HepG2 (cell line): ENCODE data around the gene C1orf185. TPM values are rescaled to one million over a fixed set of nuclear protein-coding genes. Genes with fewer than 3 reads are reported as not detected.

Source experiments
- ATAC-seq: fragments of 200-7000 bp; cut with Tn5 transposase; 3 replicates; pipeline ENCODE4 v1.9.1; 2020; ENCODE audit warnings: mild to moderate bottlenecking, moderate library complexity
- BruUV-seq: library from RNA; stranded (reverse); fragments of 400-500 nt; replicated peaks from 2 replicates; lab custom pipeline; 2021; lab: Mats Ljungman, UMichigan
- CTCF ChIA-PET: fragments of 300-600 bp; formaldehyde crosslinking; extraction: SDS; loops from one replicate; lab custom pipeline; 2021; ENCODE audit warnings: low total read pairs, inconsistent platforms, low intra/inter-chr PET ratio; lab: Yijun Ruan, JAX
- POLR2A ChIA-PET: fragments of 350-600 bp; sonication (Branson Sonifier 250); formaldehyde crosslinking; loops from one replicate; lab custom pipeline; 2020; ENCODE audit warnings: antibody characterized with exemption, inconsistent platforms; lab: Yijun Ruan, JAX
- DNase-seq: peaks from one replicate; pipeline ENCODE4 v3.0.0-alpha.2; 2015; ENCODE audit warnings: low spot score
- FAIRE-seq: peaks from 3 replicates; lab custom pipeline; 2011; peaks lifted over from hg19 to GRCh38; lab: Jason Lieb, UNC
- H2AFZ ChIP-seq: one replicate; pipeline ENCODE4 v1.6.1; 2011; ENCODE audit warnings: low read length, inconsistent platforms
- H3K27ac ChIP-seq: fragments of 300-600 bp; 3 replicates; pipeline ENCODE4 v1.8.0; 2011; ENCODE audit warnings: mixed run types, mild to moderate bottlenecking, mixed read lengths, low read length, inconsistent platforms; ENCODE audit not compliant: insufficient read depth; ENCODE audit errors: extremely low read length
- H3K27me3 ChIP-seq, 2 experiments: fragments of 200-600 bp in 1 of 2; 2 replicates in 1 of 2; 3 replicates in 1 of 2; pipeline versions ENCODE4 v1.6.0 to v1.8.0; 2011; ENCODE audit warnings: low read length in 2 of 2, mild to moderate bottlenecking in 2 of 2, moderate library complexity in 2 of 2, inconsistent platforms in 1 of 2; ENCODE audit not compliant: insufficient read depth in 2 of 2, control insufficient read depth in 1 of 2
- H3K36me3 ChIP-seq, 2 experiments: fragments of 200-600 bp in 1 of 2; replicated peaks in 1 of 2; 2 replicates in 1 of 2; 3 replicates in 1 of 2; pipeline versions ENCODE4 v1.5.1 to v1.8.0; 2011; ENCODE audit warnings: low read length in 2 of 2, inconsistent platforms in 1 of 2; ENCODE audit not compliant: insufficient read depth in 2 of 2, control insufficient read depth in 1 of 2
- H3K4me1 ChIP-seq: 2 replicates; pipeline ENCODE4 v1.5.1; 2012; ENCODE audit warnings: low read length, inconsistent platforms; ENCODE audit not compliant: insufficient read depth
- H3K4me2 ChIP-seq: 2 replicates; pipeline ENCODE4 v1.6.0; 2011; ENCODE audit warnings: low read depth, low read length, inconsistent platforms
- H3K4me3 ChIP-seq, 3 experiments: fragments of 200-600 bp in 1 of 3; sonication (generic), shearing (Covaris generic) in 1 of 3; replicated peaks in 1 of 3; 2 replicates each; pipeline ENCODE4 v1.5.1; 2011 to 2016; ENCODE audit warnings: low read length in 3 of 3, inconsistent platforms in 2 of 3, low read depth in 2 of 3, mild to moderate bottlenecking in 2 of 3, control low read depth in 1 of 3, mixed read lengths in 1 of 3; ENCODE audit not compliant: insufficient read depth in 1 of 3
- H3K79me2 ChIP-seq: one replicate; pipeline ENCODE4 v1.6.1; 2011; ENCODE audit warnings: low read length, inconsistent platforms; ENCODE audit not compliant: insufficient read depth
- H3K9ac ChIP-seq: 2 replicates; pipeline ENCODE4 v1.6.0; 2011; ENCODE audit warnings: mild to moderate bottlenecking, low read depth, low read length, inconsistent platforms; ENCODE audit not compliant: insufficient read depth
- H3K9me3 ChIP-seq: 2 replicates; pipeline ENCODE4 v1.5.1; 2012; ENCODE audit warnings: mild to moderate bottlenecking, low read length
- H4K20me1 ChIP-seq: 2 replicates; pipeline ENCODE4 v1.6.0; 2011; ENCODE audit warnings: inconsistent platforms, mild to moderate bottlenecking, low read length, moderate library complexity; ENCODE audit not compliant: insufficient read depth
- BCL3 ChIP-seq: sonication (generic); formaldehyde crosslinking; IDR thresholded peaks from 2 replicates; pipeline ENCODE4 v1.5.1; 2020; ENCODE audit warnings: mild to moderate bottlenecking, missing genetic modification reagents, moderate library complexity
- CBFB ChIP-seq: sonication (generic); formaldehyde crosslinking; IDR thresholded peaks from 2 replicates; pipeline ENCODE4 v1.4.0; 2020; ENCODE audit warnings: missing genetic modification reagents
- ELF4 ChIP-seq: sonication (generic); formaldehyde crosslinking; IDR thresholded peaks from 2 replicates; pipeline ENCODE4 v1.5.0; 2020; ENCODE audit warnings: missing genetic modification reagents, mild to moderate bottlenecking, moderate library complexity, borderline replicate concordance
- SNAPC5 ChIP-seq: sonication (generic); formaldehyde crosslinking; IDR thresholded peaks from 2 replicates; pipeline ENCODE4 v1.8.1; 2023; ENCODE audit warnings: mild to moderate bottlenecking, missing genetic modification reagents, borderline replicate concordance
- TFDP2 ChIP-seq: sonication (generic); formaldehyde crosslinking; IDR thresholded peaks from 2 replicates; pipeline ENCODE4 v1.4.0; 2020; ENCODE audit warnings: missing genetic modification reagents
- WIZ ChIP-seq: sonication (generic); formaldehyde crosslinking; IDR thresholded peaks from 2 replicates; pipeline ENCODE4 v1.5.1; 2020; ENCODE audit warnings: mild to moderate bottlenecking, missing genetic modification reagents
- ZBTB33 ChIP-seq: sonication (generic); formaldehyde crosslinking; IDR thresholded peaks from 2 replicates; pipeline ENCODE4 v1.4.0; 2020; ENCODE audit warnings: missing genetic modification reagents
- ZBTB8A ChIP-seq: sonication (generic); formaldehyde crosslinking; IDR thresholded peaks from 2 replicates; pipeline ENCODE4 v1.4.0; 2020; ENCODE audit warnings: mild to moderate bottlenecking, low read depth, missing genetic modification reagents, borderline replicate concordance
- ZMAT5 ChIP-seq: sonication (generic); formaldehyde crosslinking; IDR thresholded peaks from 2 replicates; pipeline ENCODE4 v1.5.0; 2020; ENCODE audit warnings: mild to moderate bottlenecking, low read depth, missing genetic modification reagents, borderline replicate concordance
- WGBS: methylation state at CpG from one replicate; pipeline ENCODE4 v1.1.6; 2017; ENCODE audit warnings: low lambda C conversion rate; 5-methylcytosine and 5-hydroxymethylcytosine counted together
- in situ Hi-C: cut with HindIII; loops from 2 replicates; pipeline ENCODE4 v1.10.0; 2017; ENCODE audit warnings: low pct_unique_long_range_greater_than_20kb; ENCODE audit not compliant: extremely low pct_ligation_motif_present
- intact Hi-C: fragments of 100-400 bp; cut with micrococcal nuclease; formaldehyde crosslinking; loops from one replicate; pipeline ENCODE4 v1.10.0; 2022; ENCODE audit not compliant: unreplicated experiment
- polyA plus RNA-seq, 8 experiments: library from polyadenylated mRNA; depleted of rRNA in 3 of 8; stranded (reverse) in 7 of 8; unstranded in 1 of 8; fragments of >200 nt; fragmentation: Illumina TruSeq in 4 of 8; extraction: Trizol in 4 of 8; gene quantifications; 2 replicates each; pipeline versions ENCODE4 v1.2.1 to v1.2.3, GENCODE V29; 2011 to 2016; ENCODE audit warnings: low read depth in 4 of 8, missing spikeins in 1 of 8, mixed read lengths in 1 of 8; ENCODE audit not compliant: insufficient read depth in 1 of 8
- total RNA-seq, 5 experiments: library from RNA; depleted of rRNA; stranded (reverse); fragments of >200 nt; fragmentation: Illumina TruSeq; extraction: Trizol; gene quantifications; 2 replicates each; pipeline ENCODE4 v1.2.3, GENCODE V29; 2016; ENCODE audit warnings: low read depth in 1 of 5

The C1orf185 gene
- total and polyA plus RNA-seq, 2 of the 13 experiments (the other 11 are each of a cell fraction or from before 2014, with no cell fraction given): not detected

GRCh38 chr1:51119331-51119730 lies 17.3 kb downstream of the C1orf185 start:
- Histone ChIP-seq H4K20me1 (no peaks in the 10 kb centered on the region), H3K4me1 (no peaks in the 10 kb centered on the region), H3K4me2 (no peak overlapping the region), H3K27ac (no peak overlapping the region), H3K9ac (no peak overlapping the region), H3K79me2 (no peaks in the 10 kb centered on the region), H2AFZ (no peak overlapping the region), H3K27me3 (no peaks in the 10 kb centered on the region), H3K9me3 (no peaks in the 10 kb centered on the region), H3K4me3 (no peak overlapping the region)
- ATAC-seq: no peak
- in situ Hi-C loops (no loop called here), intact Hi-C loops (no loop called here)
- DNase-seq: no peak
- POLR2A ChIA-PET: no interaction called here
- BruUV-seq: no TSS peak
- FAIRE-seq: no peak
- TF ChIP-seq ELF4 (no peak), ZBTB8A (CRISPR knock-in tag) (no peak), BCL3 (CRISPR knock-in tag) (no peak), WIZ (CRISPR knock-in tag) (no peak), SNAPC5 (CRISPR knock-in tag) (no peak), TFDP2 (CRISPR knock-in tag) (no peak), ZBTB33 (CRISPR knock-in tag) (no peak), ZMAT5 (CRISPR knock-in tag) (no peak), CBFB (CRISPR knock-in tag) (no peak)
- TF ChIP-seq, all 625 proteins: peak for 0
- CTCF ChIA-PET: no interaction called here
- WGBS: 2% methylated on average over 3 of the region's 3 CpGs
- H3K36me3 ChIP-seq: no peaks in the 10 kb centered on the region
